ENCODE data around the gene HGD. TPM values are rescaled to one million over a fixed set of nuclear protein-coding genes. Genes with fewer than 3 reads are reported as not detected.

The HGD gene
- polyA plus RNA-seq, 1 of the 3 experiments (the other 2 are of a cell fraction), result not detected

- H3K9me3 ChIP-seq, result no peaks in the 10 kb centered on the region
- no peak overlapping the region for H3K9ac ChIP-seq
- TF ChIP-seq ELF1 (IDR thresholded peaks at IDR 0.05) (no peak), MEF2A (IDR thresholded peaks at IDR 0.05; ENCODE audit: borderline replicate concordance, low read depth) (no peak), USF1 (IDR thresholded peaks at IDR 0.05; ENCODE audit: borderline replicate concordance, low read depth) (no peak), GABPA (IDR thresholded peaks at IDR 0.05; ENCODE audit: low read depth) (no peak), PBX3 (IDR thresholded peaks at IDR 0.05) (no peak), TAF1 (IDR thresholded peaks at IDR 0.05; ENCODE audit: borderline replicate concordance, low read depth, low read length) (no peak), TCF12 (IDR thresholded peaks at IDR 0.05) (no peak), EZH2phosphoT487 (IDR thresholded peaks at IDR 0.05; ENCODE audit: borderline replicate concordance, low read depth) (no peak), TEAD4 (IDR thresholded peaks at IDR 0.05; ENCODE audit: borderline replicate concordance, insufficient read depth) (no peak)
- TF ChIP-seq, protein P1, sequence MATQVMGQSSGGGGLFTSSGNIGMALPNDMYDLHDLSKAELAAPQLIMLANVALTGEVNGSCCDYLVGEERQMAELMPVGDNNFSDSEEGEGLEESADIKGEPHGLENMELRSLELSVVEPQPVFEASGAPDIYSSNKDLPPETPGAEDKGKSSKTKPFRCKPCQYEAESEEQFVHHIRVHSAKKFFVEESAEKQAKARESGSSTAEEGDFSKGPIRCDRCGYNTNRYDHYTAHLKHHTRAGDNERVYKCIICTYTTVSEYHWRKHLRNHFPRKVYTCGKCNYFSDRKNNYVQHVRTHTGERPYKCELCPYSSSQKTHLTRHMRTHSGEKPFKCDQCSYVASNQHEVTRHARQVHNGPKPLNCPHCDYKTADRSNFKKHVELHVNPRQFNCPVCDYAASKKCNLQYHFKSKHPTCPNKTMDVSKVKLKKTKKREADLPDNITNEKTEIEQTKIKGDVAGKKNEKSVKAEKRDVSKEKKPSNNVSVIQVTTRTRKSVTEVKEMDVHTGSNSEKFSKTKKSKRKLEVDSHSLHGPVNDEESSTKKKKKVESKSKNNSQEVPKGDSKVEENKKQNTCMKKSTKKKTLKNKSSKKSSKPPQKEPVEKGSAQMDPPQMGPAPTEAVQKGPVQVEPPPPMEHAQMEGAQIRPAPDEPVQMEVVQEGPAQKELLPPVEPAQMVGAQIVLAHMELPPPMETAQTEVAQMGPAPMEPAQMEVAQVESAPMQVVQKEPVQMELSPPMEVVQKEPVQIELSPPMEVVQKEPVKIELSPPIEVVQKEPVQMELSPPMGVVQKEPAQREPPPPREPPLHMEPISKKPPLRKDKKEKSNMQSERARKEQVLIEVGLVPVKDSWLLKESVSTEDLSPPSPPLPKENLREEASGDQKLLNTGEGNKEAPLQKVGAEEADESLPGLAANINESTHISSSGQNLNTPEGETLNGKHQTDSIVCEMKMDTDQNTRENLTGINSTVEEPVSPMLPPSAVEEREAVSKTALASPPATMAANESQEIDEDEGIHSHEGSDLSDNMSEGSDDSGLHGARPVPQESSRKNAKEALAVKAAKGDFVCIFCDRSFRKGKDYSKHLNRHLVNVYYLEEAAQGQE (IDR thresholded peaks at IDR 0.05; ENCODE audit: low read depth, low read length), result no peak
- H3K4me2 ChIP-seq, result no peak overlapping the region
- no peak overlapping the region for H2AFZ ChIP-seq (ENCODE audit: low read depth)
- no peaks in the 10 kb centered on the region for H3K79me2 ChIP-seq (ENCODE audit: insufficient read depth)
- POLR2A ChIA-PET, result no interaction called here
- no peak overlapping the region for H3K27ac ChIP-seq (ENCODE audit: low read depth in 2 of 2, low read length in 1 of 2)
- H3K27me3 ChIP-seq (ENCODE audit: insufficient read depth), result no peaks in the 10 kb centered on the region
- 91% methylated on average over 1 of the region's 1 CpG for WGBS (ENCODE audit: low lambda C conversion rate)
- CTCF ChIA-PET, result interaction anchor here (0.8 kb wide), 1 partner anchor 151 kb away, joined by 4 read pairs; no protein-coding TSS in a partner anchor
- H3K4me3 ChIP-seq (ENCODE audit: low read depth in 2 of 2, low read length in 1 of 2), result no peak overlapping the region
- no peaks in the 10 kb centered on the region for H3F3A ChIP-seq (replicated peaks; ENCODE audit: insufficient read depth)
- no peaks in the 10 kb centered on the region for H3K4me1 ChIP-seq (ENCODE audit: control insufficient read depth in 1 of 2, insufficient read depth in 2 of 2, low read depth in 1 of 2, low read length in 1 of 2)
- H3K9me2 ChIP-seq, result no peaks in the 10 kb centered on the region
- no peak for DNase-seq
- peaks cover 4 to 17% of the 10 kb centered on the region in 2 experiments for H3K36me3 ChIP-seq (replicated peaks in 1 of 2; ENCODE audit: control insufficient read depth in 1 of 2, insufficient read depth in 2 of 2, low read length in 1 of 2)
- no peaks in the 10 kb centered on the region for H4K20me1 ChIP-seq (ENCODE audit: insufficient read depth)
These were observed 28.3 kb upstream of the HGD start for GRCh38 chr3:120710369-120710768.

- no peak for DNase-seq
- Histone ChIP-seq H3F3A (replicated peaks; ENCODE audit: insufficient read depth) (no peaks in the 10 kb centered on the region), H3K4me3 (ENCODE audit: low read depth in 2 of 2, low read length in 1 of 2) (no peak overlapping the region), H3K9me3 (0 out of 2 replicates have a peak, but pooled peaks cover 4% of the 10 kb centered on the region), H3K27ac (ENCODE audit: low read depth in 2 of 2, low read length in 1 of 2) (no peak overlapping the region), H3K9ac (no peak overlapping the region), H4K20me1 (ENCODE audit: insufficient read depth) (no peaks in the 10 kb centered on the region), H3K9me2 (no peaks in the 10 kb centered on the region), H3K36me3 (replicated peaks in 1 of 2; ENCODE audit: control insufficient read depth in 1 of 2, insufficient read depth in 2 of 2, low read length in 1 of 2) (peaks cover 17 to 18% of the 10 kb centered on the region in 2 experiments), H2AFZ (ENCODE audit: low read depth) (no peak overlapping the region), H3K4me1 (ENCODE audit: control insufficient read depth in 1 of 2, insufficient read depth in 2 of 2, low read depth in 1 of 2, low read length in 1 of 2) (no peaks in the 10 kb centered on the region), H3K4me2 (no peak overlapping the region), H3K79me2 (ENCODE audit: insufficient read depth) (no peaks in the 10 kb centered on the region), H3K27me3 (ENCODE audit: insufficient read depth) (no peaks in the 10 kb centered on the region)
- TF ChIP-seq ZBTB33 (IDR thresholded peaks at IDR 0.05; ENCODE audit: borderline replicate concordance, low read depth), result no peak
- TF ChIP-seq CTCF (IDR thresholded peaks at IDR 0.05), result no peak
- TF ChIP-seq, protein P2, sequence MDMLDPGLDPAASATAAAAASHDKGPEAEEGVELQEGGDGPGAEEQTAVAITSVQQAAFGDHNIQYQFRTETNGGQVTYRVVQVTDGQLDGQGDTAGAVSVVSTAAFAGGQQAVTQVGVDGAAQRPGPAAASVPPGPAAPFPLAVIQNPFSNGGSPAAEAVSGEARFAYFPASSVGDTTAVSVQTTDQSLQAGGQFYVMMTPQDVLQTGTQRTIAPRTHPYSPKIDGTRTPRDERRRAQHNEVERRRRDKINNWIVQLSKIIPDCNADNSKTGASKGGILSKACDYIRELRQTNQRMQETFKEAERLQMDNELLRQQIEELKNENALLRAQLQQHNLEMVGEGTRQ (IDR thresholded peaks at IDR 0.05; ENCODE audit: borderline replicate concordance, low read depth, low read length), result no peak
- no peak for TF ChIP-seq MXI1 (IDR thresholded peaks at IDR 0.05; ENCODE audit: low read depth, low read length)
- no peak for TF ChIP-seq ELF1 (IDR thresholded peaks at IDR 0.05)
- no peak for TF ChIP-seq MAX (IDR thresholded peaks at IDR 0.05; ENCODE audit: low read depth)
- TF ChIP-seq RXRA (IDR thresholded peaks at IDR 0.05; ENCODE audit: borderline replicate concordance, low read depth), result no peak
- no peak for TF ChIP-seq TEAD4 (IDR thresholded peaks at IDR 0.05; ENCODE audit: borderline replicate concordance, insufficient read depth)
- POLR2A ChIA-PET, result no interaction called here
- CTCF ChIA-PET, result no interaction called here
These were observed 26.4 kb upstream of the HGD start for GRCh38 chr3:120708408-120708807.

All from SK-N-SH (cell line).